ENCODE data around the gene TRPV5. TPM values are rescaled to one million over a fixed set of nuclear protein-coding genes. Genes with fewer than 3 reads are reported as not detected.

TRPV5 gene
- total RNA-seq, 4 donors from 2014 or later, result not detected

DNA sequence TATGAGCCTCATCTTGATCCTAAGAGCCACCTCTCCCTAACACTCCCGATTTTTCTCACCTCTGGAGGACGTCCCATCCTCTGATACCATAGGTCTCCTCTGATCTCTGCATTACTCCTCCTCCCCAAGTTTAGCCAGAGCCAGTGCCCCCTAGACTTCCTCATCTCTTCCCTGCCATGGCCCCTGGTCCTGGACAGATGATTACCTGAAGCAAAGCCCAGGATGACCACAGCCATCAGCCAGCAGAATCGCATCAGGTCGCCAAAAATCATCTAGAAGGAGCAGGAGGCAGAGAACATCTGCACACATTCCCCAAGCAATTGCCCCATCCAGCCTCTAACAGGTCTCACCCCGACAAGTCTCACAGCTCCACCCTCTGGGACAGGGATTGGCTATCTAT is 59.7 kb downstream of the TRPV5 start:
- Histone ChIP-seq H3K4me3 (no peak overlapping the region), H3K36me3 (no peaks in the 10 kb centered on the region), H3K27ac (no peak overlapping the region), H3K27me3 (no peaks in the 10 kb centered on the region), H3K9me3 (no peaks in the 10 kb centered on the region), H3K4me1 (no peaks in the 10 kb centered on the region)
- intact Hi-C loops (cut with DNase I; ENCODE audit: low total_unique reads), result no loop called here
- TF ChIP-seq, protein P1, sequence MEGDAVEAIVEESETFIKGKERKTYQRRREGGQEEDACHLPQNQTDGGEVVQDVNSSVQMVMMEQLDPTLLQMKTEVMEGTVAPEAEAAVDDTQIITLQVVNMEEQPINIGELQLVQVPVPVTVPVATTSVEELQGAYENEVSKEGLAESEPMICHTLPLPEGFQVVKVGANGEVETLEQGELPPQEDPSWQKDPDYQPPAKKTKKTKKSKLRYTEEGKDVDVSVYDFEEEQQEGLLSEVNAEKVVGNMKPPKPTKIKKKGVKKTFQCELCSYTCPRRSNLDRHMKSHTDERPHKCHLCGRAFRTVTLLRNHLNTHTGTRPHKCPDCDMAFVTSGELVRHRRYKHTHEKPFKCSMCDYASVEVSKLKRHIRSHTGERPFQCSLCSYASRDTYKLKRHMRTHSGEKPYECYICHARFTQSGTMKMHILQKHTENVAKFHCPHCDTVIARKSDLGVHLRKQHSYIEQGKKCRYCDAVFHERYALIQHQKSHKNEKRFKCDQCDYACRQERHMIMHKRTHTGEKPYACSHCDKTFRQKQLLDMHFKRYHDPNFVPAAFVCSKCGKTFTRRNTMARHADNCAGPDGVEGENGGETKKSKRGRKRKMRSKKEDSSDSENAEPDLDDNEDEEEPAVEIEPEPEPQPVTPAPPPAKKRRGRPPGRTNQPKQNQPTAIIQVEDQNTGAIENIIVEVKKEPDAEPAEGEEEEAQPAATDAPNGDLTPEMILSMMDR (IDR thresholded peaks at IDR 0.05 in 4 of 5, conservative IDR thresholded peaks at IDR 0.05 in 1 of 5), result no peak
- no peak for TF ChIP-seq POLR2A (IDR thresholded peaks at IDR 0.05)
- ATAC-seq (no peak), DNase-seq (no peak)
- in situ Hi-C loops (cut with MboI; ENCODE audit: low sequenced_read_pairs in 4 of 4), result loop anchor here (10.0 to 25.0 kb wide), 2 partner anchors 131 to 338 kb away; partner anchors contain the start of gene TAS2R40 (in 3 of the 4)

DNA sequence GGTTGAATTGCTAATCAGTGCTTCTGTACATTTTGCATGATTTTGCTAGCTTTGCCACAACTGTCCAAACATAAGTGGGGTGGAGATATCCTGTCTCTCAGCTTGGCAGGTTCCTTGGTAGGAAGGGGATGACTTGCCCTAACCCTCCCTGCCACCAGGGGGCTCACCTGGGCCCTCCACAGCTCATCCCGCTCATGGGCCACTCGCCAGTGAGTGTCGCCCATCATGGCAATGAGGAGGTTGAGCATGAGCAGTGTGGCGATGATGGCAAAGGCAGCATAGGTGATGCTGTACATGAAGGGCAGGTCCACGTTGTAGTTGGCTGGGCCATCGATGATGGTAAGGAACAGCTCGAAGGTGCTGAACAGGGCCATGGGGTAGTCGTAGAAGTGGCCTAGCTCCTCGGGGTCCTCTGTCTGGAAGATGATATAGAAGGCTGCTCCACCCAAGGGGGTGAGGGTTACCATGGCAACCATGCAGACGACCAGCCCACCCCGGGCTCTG is 60.2 kb downstream of the TRPV5 start:
- H3K36me3 ChIP-seq, result no peaks in the 10 kb centered on the region
- H3K27me3 ChIP-seq, result no peaks in the 10 kb centered on the region
- DNase-seq (no peak), ATAC-seq (no peak)
- in situ Hi-C loops (cut with MboI; ENCODE audit: low sequenced_read_pairs in 4 of 4) (loop anchor here (10.0 to 25.0 kb wide), 2 partner anchors 131 to 339 kb away; partner anchors contain the start of gene TAS2R40 (in 3 of the 4)), intact Hi-C loops (cut with DNase I; ENCODE audit: low total_unique reads) (no loop called here)
- TF ChIP-seq, protein P1 (IDR thresholded peaks at IDR 0.05 in 4 of 5, conservative IDR thresholded peaks at IDR 0.05 in 1 of 5), result peak in 1 of 5 experiments; percentile 14
- TF ChIP-seq POLR2A (IDR thresholded peaks at IDR 0.05), result no peak
- no peaks in the 10 kb centered on the region for H3K4me1 ChIP-seq
- no peak overlapping the region for H3K4me3 ChIP-seq
- no peak overlapping the region for H3K27ac ChIP-seq
- H3K9me3 ChIP-seq, result no peaks in the 10 kb centered on the region

DNA sequence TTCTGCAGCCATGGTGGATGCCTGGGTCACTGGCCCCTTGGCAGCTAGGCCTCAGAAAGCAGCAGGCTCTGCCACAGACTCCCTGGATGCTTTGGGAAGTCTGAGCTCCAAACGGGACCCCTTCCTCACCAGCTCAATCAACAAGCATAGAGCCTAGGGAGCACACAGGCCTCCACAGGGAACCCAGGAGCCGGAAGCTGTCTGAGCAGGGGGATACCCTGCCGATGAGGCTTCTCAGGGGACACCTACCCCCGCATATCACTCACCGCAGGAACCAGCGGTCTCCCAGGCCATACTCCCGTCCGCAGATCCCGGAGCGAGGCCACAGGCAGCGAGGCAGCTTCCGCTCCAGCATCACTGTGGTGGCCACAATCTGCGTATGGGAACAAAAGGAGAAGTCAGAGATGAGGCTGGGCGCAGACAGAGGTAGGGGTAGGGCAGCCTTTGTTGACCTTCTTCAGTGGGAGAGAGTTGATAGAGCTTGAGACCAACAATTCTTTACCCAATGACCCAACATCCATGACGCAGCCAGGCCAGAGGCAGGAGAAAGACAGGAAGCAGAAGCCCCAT is 61.4 kb downstream of the TRPV5 start:
- no peak for TF ChIP-seq POLR2A (IDR thresholded peaks at IDR 0.05)
- TF ChIP-seq, protein P1 (IDR thresholded peaks at IDR 0.05 in 4 of 5, conservative IDR thresholded peaks at IDR 0.05 in 1 of 5), result no peak
- H3K36me3 ChIP-seq, result no peaks in the 10 kb centered on the region
- no peaks in the 10 kb centered on the region for H3K4me1 ChIP-seq
- H3K4me3 ChIP-seq, result no peak overlapping the region
- no peak overlapping the region for H3K27ac ChIP-seq
- intact Hi-C loops (cut with DNase I; ENCODE audit: low total_unique reads) (no loop called here), in situ Hi-C loops (cut with MboI; ENCODE audit: low sequenced_read_pairs in 4 of 4) (loop anchor here (10.0 to 25.0 kb wide), 2 partner anchors 133 to 340 kb away; partner anchors contain the start of gene TAS2R40 (in 3 of the 4))
- no peaks in the 10 kb centered on the region for H3K9me3 ChIP-seq
- H3K27me3 ChIP-seq, result no peaks in the 10 kb centered on the region
- DNase-seq (no peak), ATAC-seq (no peak)

DNA sequence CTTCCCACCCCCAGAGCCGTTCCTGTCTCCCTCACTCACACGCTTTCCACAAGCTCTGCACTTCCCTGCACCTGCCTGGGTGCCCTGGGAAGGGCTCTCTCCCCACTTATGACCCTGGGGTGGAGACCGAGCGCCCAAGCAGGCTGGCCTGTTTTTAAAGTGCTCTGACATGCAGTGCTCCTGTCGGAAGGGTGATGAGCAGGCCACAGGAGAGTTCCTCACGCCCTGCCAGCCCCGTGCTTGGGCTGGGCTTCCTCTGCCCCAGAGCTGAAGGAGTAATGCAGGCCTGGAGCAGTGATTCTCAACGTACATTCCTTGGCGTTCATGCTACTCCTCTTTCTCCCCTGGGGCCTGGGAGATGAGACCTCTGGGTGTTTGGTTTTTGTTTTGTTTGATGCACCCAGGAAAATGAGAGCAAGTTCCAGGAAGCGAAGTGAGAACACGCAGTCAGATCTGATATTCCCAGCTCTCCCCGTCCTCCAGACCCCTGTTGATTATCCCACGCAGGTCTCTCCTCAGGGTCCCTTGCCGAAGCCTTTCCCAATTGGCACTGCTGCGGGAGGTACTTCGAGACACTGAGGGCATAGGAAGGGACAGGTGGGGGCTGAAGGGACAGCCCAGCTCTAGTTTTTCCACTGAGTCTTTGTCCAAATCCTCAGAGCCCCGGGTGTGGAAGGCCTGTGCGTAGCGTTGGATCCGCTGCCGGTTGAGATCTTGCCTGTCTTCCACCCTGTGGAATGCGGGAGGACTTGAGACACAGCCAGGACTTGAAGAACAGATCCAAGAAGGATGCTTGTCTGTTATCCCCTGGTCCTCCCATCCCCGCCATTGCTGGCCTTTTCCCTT is 62.1 kb downstream of the TRPV5 start:
- ATAC-seq (no peak), DNase-seq (no peak)
- H3K4me3 ChIP-seq, result no peak overlapping the region
- H3K4me1 ChIP-seq, result no peaks in the 10 kb centered on the region
- TF ChIP-seq POLR2A (IDR thresholded peaks at IDR 0.05), result no peak
- TF ChIP-seq, protein P1 (IDR thresholded peaks at IDR 0.05 in 4 of 5, conservative IDR thresholded peaks at IDR 0.05 in 1 of 5), result no peak
- H3K36me3 ChIP-seq, result no peaks in the 10 kb centered on the region
- in situ Hi-C loops (cut with MboI; ENCODE audit: low sequenced_read_pairs in 4 of 4), result loop anchor here (10.0 to 25.0 kb wide), 2 partner anchors 133 to 341 kb away; partner anchors contain the start of gene TAS2R40 (in 3 of the 4)
- no peaks in the 10 kb centered on the region for H3K9me3 ChIP-seq
- intact Hi-C loops (cut with DNase I; ENCODE audit: low total_unique reads), result no loop called here
- H3K27ac ChIP-seq, result no peak overlapping the region
- H3K27me3 ChIP-seq, result no peaks in the 10 kb centered on the region

Data from gastrocnemius medialis (tissue), 4 donors.